ENCODE measurements around the gene PRSS22. TPM values are rescaled to one million over a fixed set of nuclear protein-coding genes. Genes with fewer than 3 reads are reported as not detected.

The PRSS22 gene
- total RNA-seq, 4 donors from 2014 or later: 1.2 to 7.7 (median 4.6) TPM

DNA sequence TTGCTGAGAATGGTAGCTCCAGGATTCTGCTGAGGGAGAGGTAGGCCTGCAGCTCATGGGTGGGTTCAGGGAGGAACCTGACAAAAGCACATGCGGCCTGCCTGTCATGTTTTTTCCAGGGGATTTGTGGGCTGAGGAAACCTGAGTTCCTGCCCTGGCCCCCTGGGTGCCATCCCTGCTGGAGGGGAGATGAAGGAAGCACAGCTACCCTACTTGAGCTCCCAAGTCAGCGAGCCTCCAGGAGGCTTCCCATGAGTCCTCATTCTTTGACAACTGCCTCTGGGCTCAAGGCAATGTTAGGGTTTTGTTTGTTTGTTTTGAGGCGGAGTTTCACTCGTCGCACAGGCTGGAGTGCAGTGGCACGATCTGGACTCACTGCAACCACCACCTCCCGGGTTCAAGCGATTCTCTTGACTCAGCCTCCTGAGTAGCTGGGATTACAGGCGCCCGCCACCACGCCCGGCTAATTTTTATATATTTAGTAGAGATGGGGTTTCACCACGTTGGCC lies 41.6 kb upstream of the PRSS22 start:
- intact Hi-C loops (cut with DNase I): no loop called here

GRCh38 chr16:2898831-2899563 lies 41.0 kb upstream of the PRSS22 start:
- TF ChIP-seq, protein P1, sequence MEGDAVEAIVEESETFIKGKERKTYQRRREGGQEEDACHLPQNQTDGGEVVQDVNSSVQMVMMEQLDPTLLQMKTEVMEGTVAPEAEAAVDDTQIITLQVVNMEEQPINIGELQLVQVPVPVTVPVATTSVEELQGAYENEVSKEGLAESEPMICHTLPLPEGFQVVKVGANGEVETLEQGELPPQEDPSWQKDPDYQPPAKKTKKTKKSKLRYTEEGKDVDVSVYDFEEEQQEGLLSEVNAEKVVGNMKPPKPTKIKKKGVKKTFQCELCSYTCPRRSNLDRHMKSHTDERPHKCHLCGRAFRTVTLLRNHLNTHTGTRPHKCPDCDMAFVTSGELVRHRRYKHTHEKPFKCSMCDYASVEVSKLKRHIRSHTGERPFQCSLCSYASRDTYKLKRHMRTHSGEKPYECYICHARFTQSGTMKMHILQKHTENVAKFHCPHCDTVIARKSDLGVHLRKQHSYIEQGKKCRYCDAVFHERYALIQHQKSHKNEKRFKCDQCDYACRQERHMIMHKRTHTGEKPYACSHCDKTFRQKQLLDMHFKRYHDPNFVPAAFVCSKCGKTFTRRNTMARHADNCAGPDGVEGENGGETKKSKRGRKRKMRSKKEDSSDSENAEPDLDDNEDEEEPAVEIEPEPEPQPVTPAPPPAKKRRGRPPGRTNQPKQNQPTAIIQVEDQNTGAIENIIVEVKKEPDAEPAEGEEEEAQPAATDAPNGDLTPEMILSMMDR (IDR thresholded peaks at IDR 0.05): no peak
- no peak for TF ChIP-seq POLR2A (IDR thresholded peaks at IDR 0.05)
- 93 to 95% methylated on average over 9 to 10 of the region's 10 CpGs for WGBS, 2 donors
- peaks cover 4 to 6% of the 10 kb centered on the region in 2 donors for H3K4me1 ChIP-seq
- H3K9me3 ChIP-seq: no peaks in the 10 kb centered on the region
- H3K36me3 ChIP-seq: peaks cover 0 to 9% of the 10 kb centered on the region in 2 donors
- H3K4me3 ChIP-seq (replicated peaks in 1 of 3): no peak overlapping the region
- no peak for DNase-seq
- intact Hi-C loops (cut with DNase I): no loop called here
- no peak overlapping the region for H3K27ac ChIP-seq
- no peaks in the 10 kb centered on the region for H3K27me3 ChIP-seq

More for the DNA sequence above, 41.6 kb upstream of the PRSS22 start:
- TF ChIP-seq, protein P1 (IDR thresholded peaks at IDR 0.05): no peak
- TF ChIP-seq POLR2A (IDR thresholded peaks at IDR 0.05): no peak
- Histone ChIP-seq H3K9me3 (no peaks in the 10 kb centered on the region), H3K36me3 (peaks cover 0 to 9% of the 10 kb centered on the region in 2 donors), H3K27ac (no peak overlapping the region), H3K4me3 (replicated peaks in 1 of 3) (no peak overlapping the region), H3K4me1 (peaks cover 5 to 7% of the 10 kb centered on the region in 2 donors), H3K27me3 (no peaks in the 10 kb centered on the region)
- no peak for DNase-seq
- WGBS, 2 donors: 85 to 92% methylated on average over 13 of the region's 13 CpGs

DNA sequence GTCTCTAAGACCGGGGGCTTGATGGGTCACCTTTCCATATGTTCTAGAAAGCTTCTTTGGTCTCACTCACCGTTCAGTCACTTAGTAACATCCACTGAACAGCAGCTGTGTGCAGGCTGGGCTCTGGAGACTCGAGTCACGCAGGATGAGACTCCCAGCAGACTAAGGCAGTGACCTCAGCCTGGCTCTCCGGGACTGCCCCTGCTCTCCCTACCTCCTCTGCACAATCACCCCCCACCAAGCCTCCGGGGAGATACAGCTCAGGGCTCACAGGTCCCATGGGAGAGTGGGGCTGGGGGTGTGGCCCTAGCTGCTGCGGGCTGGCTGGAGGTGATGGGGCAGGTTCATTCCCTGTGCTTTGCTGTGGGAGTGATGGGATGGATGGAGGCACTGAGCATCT lies 39.1 kb upstream of the PRSS22 start:
- DNase-seq: no peak
- Histone ChIP-seq H3K4me1 (no peaks in the 10 kb centered on the region), H3K27ac (no peak overlapping the region), H3K27me3 (no peaks in the 10 kb centered on the region), H3K4me3 (replicated peaks in 1 of 3) (no peak overlapping the region), H3K36me3 (peaks cover 0 to 9% of the 10 kb centered on the region in 2 donors), H3K9me3 (no peaks in the 10 kb centered on the region)
- intact Hi-C loops (cut with DNase I): no loop called here
- TF ChIP-seq, protein P1 (IDR thresholded peaks at IDR 0.05): no peak
- no peak for TF ChIP-seq POLR2A (IDR thresholded peaks at IDR 0.05)
- WGBS, 2 donors: 92 to 93% methylated on average over 3 to 5 of the region's 7 CpGs

DNA sequence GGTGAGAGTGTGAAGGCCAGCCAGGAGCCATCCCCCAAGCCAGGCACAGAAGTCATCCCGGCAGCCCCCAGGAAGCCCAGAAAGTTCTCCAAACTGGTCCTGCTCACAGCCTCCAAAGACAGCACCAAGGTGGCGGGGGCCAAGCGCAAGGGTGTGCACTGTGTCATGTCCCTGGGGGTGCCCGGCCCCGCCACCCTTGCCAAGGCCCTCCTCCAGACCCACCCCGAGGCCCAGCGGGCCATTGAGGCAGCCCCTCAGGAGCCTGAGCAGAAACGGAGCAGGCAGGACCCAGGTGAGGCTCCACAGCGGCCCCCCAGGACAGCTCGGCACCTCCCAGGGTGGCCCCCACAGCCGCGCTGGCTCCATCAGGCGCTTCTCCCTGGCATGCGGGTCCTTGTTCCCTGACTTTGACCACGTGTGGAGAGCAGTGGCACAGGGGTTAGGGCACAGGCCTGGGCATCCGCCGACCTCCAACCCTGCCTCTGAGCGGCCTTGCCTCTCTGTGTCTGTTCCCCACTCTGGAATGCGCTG lies 38.6 kb upstream of the PRSS22 start:
- H3K36me3 ChIP-seq: peaks cover 0 to 9% of the 10 kb centered on the region in 2 donors

More for the DNA sequence above, 38.6 kb upstream of the PRSS22 start:
- TF ChIP-seq, protein P1 (IDR thresholded peaks at IDR 0.05): no peak
- TF ChIP-seq POLR2A (IDR thresholded peaks at IDR 0.05): no peak
- 94 to 96% methylated on average over 8 to 16 of the region's 19 CpGs for WGBS, 2 donors
- no peaks in the 10 kb centered on the region for H3K9me3 ChIP-seq
- no peaks in the 10 kb centered on the region for H3K4me1 ChIP-seq
- H3K27me3 ChIP-seq: no peaks in the 10 kb centered on the region
- H3K27ac ChIP-seq: no peak overlapping the region
- no peak for DNase-seq
- no peak overlapping the region for H3K4me3 ChIP-seq (replicated peaks in 1 of 3)
- intact Hi-C loops (cut with DNase I): no loop called here

Data from thyroid gland (tissue), 4 donors.